ENCODE data around the gene NAV3.

- TF ChIP-seq CTCF (conservative IDR thresholded peaks at IDR 0.05; ENCODE audit: low read depth, low read length) (no peak), EZH2 (IDR thresholded peaks at IDR 0.05; ENCODE audit: borderline replicate concordance, low read depth, low read length, poor library complexity, severe bottlenecking) (no peak)
These were observed 359.0 kb downstream of the NAV3 start for GRCh38 chr12:78189656-78190055.

Data from A673 (cell line).